AG10803 (cell line): ENCODE results near the gene ITPRIP.
A peak's percentile ranks its signal among the peaks of the same experiment; 100 is the strongest.

ENCODE experiments used
- DNase-seq: peaks from one replicate; pipeline ENCODE4 v3.0.0; 2010; ENCODE audit warnings: low read depth
- H3K4me3 ChIP-seq: 2 replicates; pipeline ENCODE4 v1.5.1; 2011; ENCODE audit warnings: mild to moderate bottlenecking, low read length, control low read depth
- TF ChIP-seq, protein P1 (sequence below): conservative IDR thresholded peaks from 2 replicates; pipeline ENCODE4 v1.5.1; 2011; ENCODE audit warnings: mild to moderate bottlenecking, low read length, control low read depth, inconsistent platforms

The ITPRIP gene

DNA sequence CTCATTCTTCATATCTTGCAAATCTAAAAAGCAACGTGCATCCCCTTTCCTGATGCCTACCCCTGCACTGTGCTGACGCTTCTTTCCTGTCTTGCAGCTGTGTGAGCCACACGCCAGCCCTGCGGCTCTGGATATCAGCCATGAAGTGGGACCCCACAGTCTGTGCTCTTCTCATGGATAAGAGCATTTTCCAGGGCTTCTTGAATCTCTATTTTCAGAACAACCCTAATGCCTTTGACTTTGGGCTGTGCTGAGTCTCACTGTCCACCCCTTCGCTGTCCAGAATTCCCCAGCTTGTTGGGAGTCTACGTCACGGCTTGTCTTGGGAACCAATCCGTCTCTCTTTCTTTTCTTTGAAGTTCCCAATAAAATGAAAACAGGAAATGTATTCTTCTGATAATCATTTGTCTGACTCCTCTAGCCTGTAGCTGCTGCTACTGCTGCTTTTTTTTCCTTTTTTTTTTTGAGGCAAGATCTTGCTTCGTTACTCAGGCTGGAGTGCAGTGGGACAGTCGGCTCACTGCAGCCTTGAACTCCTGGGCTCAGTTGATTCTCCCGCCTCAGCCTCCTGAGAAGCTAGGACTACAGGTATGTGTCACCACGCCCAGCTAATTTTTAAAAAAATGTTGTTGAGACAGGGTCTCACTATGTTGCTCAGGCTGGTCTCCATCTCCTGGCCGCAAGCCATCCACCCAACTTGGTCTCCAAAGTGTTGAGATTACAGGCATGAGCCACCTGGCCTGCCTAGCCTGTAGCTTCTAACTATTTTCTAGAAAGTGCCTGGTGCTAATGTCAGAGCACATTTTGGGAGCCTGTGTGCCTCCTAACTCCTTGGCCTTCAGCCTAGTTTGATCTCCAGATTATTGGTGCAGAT, 39.0 kb downstream of the ITPRIP start:
- DNase-seq = peak; percentile 61
- no peak overlapping the region; the same call in none of the 2 replicates for H3K4me3 ChIP-seq
- TF ChIP-seq, protein P1, sequence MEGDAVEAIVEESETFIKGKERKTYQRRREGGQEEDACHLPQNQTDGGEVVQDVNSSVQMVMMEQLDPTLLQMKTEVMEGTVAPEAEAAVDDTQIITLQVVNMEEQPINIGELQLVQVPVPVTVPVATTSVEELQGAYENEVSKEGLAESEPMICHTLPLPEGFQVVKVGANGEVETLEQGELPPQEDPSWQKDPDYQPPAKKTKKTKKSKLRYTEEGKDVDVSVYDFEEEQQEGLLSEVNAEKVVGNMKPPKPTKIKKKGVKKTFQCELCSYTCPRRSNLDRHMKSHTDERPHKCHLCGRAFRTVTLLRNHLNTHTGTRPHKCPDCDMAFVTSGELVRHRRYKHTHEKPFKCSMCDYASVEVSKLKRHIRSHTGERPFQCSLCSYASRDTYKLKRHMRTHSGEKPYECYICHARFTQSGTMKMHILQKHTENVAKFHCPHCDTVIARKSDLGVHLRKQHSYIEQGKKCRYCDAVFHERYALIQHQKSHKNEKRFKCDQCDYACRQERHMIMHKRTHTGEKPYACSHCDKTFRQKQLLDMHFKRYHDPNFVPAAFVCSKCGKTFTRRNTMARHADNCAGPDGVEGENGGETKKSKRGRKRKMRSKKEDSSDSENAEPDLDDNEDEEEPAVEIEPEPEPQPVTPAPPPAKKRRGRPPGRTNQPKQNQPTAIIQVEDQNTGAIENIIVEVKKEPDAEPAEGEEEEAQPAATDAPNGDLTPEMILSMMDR = no peak

DNA sequence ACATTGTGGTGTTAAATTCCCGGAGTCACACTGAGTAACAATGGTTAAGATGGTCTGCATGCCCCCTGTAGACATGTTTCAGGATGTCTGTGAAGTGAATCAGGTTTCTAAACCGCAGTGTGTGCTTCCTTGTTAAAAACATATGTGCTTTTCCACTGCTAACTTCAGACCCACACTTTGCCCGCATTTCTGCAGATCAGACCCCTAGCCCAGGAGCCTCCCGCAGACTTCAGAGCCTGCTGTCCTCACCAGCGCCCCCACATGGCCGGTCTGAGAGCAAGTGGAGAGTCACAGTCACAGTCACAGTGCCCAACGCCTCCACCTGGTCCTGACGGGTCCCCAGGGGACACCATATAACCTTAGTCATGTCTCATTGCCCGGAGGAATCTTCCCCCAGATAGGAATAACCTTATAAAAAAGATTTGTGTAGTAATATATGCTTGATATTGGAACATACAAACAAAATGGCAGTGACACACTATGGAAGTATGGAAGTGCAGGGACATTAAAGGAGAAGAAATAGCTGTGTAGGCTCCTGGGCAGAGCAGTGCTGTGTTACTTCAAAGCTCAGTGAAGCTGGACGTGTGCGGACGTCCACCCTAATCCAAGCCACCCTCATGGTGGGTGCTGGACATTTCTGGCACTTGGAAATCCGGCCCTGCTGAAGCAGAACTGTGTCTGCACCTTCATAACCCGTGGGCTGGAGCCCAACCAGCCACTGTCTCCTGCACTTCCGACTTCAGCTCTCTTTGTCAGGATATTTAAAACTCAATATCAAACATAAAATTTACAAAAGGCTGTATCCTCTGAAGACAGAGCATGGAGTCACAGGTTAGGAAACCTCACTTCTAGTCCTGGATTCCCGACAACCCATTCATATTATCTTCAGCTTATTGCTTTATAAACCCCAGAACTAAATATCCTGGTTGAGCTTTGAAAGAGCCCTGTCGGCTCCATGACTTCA, 40.3 kb downstream of the ITPRIP start:
- TF ChIP-seq, protein P1 = peak; percentile 56
- DNase-seq = peak; percentile 73

DNA sequence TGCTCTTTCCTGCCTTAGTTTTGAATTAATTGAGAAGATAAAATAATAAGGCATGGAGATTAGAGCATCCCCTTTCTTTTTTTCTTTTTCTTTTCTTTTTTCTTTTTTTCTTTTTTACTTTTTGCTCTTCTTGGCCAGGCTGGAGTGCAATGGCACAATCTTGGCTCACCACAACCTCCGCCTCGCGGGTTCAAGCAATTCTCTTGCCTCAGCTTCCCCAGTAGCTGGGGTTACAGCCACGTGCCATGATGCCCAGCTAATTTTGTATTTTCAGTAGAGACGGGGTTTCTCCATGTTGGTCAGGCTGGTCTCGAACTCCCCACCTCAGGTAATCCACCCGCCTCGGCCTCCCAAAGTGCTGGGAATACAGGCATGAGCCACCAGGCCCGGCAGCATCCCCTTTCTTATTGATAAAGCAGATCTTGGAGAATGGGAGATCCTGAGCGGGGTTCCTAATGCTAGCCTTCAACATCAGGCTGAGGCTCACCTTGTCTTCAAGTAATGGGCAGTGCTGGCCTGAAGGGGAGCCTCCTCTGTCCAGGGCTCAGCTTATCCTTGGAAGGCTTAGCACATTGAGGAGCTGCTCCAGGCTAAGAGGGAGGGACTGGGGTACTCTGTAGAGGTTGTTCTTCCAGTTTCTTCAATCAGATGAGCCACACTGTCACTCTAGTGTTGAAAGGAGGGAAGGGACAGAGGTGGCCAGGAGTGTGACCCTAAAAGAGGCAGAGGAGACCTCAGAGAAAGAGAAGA, 41.4 kb downstream of the ITPRIP start:
- no peak for DNase-seq
- H3K4me3 ChIP-seq = no peak overlapping the region
- TF ChIP-seq, protein P1 = no peak

More for the DNA sequence above, 40.3 kb downstream of the ITPRIP start:
- no peak overlapping the region for H3K4me3 ChIP-seq

DNA sequence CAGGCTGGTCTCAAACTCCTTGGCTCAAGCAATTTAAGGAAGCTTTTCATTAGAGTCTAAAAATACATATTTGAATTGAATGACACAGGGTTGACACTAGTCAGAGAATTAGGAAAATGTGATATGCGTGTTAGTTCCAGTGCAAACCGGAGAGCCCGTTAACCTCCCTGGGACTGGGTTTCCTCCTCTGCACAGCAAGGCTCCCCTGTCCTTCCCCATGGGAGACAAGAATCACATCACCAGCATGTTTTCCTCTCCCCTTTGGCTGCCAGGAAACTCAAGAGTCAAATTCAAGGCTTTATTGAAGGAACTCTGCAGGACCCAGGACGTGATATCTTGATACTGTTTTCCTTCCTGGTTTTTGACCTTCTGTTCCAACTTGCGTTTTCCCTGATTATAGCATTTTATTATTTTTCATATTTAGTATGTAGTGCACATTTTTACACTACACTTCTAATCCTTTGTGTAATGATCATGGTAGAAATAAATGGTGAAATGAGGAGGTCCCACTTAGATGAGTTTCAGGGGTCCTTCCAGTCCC, 44.4 kb downstream of the ITPRIP start:
- DNase-seq = no peak
- TF ChIP-seq, protein P1 = no peak
- no peak overlapping the region for H3K4me3 ChIP-seq

DNA sequence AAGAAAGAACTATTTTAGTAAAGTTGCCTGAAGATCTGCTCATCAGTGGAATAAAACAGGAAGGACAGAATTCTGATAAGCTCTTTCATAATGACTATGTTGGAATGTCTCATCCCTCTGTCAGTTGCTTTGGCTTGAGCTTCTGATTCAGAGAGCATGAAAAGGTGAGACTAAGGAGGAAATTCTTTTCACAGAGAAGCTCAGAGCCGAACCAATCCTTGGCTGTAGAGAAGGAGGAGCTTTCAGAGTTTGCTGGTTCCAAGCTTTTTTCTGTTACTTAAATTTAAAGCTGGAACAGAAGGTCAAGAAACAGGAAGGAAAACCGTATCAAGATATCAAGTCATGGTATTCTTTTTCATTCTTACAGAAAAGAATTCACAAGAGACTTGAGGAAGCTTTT, 45.3 kb downstream of the ITPRIP start:
- H3K4me3 ChIP-seq = no peak overlapping the region
- TF ChIP-seq, protein P1 = no peak
- no peak for DNase-seq

DNA sequence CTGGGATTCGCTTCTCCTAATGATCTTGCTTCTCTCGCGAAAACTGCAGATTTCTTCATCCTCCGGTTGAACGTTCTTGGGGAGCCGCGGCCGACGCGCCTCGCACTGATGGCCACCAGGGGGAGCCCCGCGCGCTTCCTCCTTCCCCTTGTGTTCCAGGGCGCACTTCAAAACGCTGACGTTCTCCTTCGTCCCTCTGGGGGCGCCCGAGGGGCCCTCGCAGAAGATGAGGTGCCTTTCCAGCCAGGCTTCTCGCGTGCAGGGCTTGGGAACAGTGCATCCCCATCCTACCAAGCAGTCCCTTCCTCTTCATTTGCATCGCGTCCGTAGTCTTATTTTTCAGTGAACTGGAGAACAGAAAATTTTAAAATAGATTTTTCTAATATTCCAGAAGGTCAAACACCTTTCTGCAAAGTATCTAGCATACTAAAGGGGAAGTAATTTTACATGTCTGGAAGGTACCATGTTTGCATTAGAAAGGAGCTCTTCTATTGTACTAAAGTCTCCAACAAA, 46.8 kb downstream of the ITPRIP start:
- TF ChIP-seq, protein P1 = peak; percentile 99
- H3K4me3 ChIP-seq = no peak overlapping the region
- DNase-seq = peak; percentile 85
